GOT3 (cell line): ENCODE results near the gene CALY.

Experiments
- DNase-seq: peaks from one replicate; lab custom pipeline; 2025; ENCODE audit warnings: mixed read lengths; lab: John Stamatoyannopoulos, UW

Gene CALY

DNA sequence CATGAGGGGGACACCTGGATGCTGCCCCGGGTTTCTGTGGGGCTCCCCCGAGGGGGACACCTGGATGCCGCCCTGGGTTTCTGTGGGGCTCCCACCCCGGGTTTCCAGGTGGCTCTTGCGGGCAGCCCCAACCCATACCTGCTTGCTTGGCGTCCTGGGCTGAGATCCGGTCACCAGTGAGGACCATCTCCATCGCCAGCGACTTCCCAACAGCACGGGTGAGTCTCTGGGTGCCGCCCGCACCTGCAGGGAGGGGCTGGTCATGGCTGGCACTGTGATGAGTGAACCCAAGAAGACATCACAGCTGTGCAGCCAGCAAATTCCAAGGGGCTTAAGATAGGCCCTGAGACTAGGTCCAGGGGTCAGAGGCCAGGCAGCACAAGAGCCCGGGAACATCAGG lies 30.1 kb upstream of the CALY start:
- no peak for DNase-seq

- DNase-seq: no peak
These were observed 29.4 kb upstream of the CALY start for GRCh38 chr10:133366130-133366478.

DNA sequence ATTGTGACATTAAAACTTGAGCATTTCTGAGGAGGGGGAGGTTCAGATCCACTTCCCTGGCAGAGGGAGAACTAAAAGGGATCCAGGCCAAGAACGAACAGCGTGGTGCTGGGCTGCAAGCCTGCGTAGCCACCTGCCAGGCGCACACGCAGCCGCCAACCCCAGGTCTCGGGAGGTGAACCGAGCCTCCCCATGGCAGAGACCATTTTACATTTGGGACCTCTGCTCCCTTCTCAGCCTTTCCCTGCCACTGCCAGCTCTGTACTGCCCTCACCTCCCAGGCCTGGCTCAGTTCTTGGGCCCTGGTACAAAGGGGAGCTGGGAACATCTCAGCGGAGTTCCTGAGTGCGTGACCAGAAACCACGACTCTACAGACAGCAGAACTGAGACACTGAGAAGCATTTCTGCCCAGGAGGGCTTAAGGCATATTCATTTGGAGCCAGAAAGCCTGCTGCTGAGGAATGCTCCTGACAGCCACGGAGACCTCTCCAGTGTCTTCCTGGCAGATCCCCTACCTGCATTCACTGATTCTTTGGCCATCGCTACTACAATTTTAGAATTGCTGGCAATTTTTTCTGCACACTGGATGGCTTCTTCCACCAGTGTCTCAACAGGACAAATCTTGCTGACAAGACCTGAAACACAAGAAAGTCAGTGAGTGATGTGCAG lies 28.9 kb upstream of the CALY start:
- DNase-seq: no peak

DNA sequence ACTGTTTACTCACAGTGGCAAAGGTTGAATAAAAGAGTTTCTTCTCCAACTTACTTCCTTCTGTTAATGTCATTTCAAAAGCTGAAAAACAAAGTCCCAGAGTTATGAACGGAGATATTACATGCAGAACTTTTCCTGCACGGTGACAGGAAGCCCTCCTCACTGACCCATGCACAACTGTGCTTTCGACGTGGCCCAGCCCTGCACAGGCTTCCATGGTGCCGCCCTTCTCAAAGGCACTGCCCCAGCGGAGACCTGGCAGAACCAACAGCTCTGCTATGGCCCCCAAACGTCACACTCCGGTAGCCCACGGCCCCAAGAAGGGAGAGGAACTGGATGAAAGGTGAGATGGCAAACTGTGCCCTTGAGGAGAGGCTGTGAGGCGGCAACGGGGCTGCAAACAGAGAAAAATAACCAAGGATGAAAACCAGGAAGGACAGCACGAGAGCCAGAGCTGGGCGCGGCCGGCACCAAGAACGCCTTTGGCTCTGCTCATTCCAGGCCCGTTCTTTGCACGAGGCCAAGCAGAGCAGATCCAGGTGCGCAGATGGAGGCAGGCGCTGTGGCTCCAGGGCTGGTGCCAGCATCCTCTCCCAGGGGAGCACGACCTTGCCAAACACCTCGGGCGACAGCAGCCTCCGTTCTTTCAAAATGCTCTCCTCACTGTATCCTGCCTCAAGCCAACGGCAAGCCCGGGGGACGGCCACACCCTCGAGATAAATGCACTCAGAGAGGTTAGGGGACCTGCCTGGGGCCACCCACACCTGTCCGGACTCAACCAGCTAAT lies 28.1 kb upstream of the CALY start:
- no peak for DNase-seq

DNA sequence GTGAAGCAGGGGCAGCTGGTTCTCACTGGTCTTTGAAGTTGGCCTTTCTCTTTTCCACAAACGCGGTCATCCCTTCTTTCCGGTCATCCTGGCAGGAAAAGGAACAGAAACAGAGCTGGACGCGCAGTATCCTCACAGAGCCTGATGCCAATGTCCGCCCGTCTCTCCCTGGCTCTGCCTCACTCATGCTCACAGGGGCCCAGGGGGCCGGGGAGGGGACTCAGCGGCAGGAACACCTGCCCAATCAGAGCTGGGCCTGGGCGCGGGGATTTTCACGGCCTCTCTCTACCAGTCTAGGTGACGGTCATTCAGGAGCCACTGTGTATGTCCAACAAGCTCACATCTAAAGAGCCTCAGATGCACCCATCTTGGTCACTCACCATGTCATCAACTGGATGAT lies 26.1 kb upstream of the CALY start:
- no peak for DNase-seq

- DNase-seq: no peak
These were observed 25.2 kb upstream of the CALY start for GRCh38 chr10:133361773-133362441.

- no peak for DNase-seq
These were observed 24.5 kb upstream of the CALY start for GRCh38 chr10:133361227-133361626.

GRCh38 chr10:133359972-133360610 lies 23.4 kb upstream of the CALY start:
- no peak for DNase-seq

GRCh38 chr10:133359554-133359971 lies 22.9 kb upstream of the CALY start:
- no peak for DNase-seq

DNA sequence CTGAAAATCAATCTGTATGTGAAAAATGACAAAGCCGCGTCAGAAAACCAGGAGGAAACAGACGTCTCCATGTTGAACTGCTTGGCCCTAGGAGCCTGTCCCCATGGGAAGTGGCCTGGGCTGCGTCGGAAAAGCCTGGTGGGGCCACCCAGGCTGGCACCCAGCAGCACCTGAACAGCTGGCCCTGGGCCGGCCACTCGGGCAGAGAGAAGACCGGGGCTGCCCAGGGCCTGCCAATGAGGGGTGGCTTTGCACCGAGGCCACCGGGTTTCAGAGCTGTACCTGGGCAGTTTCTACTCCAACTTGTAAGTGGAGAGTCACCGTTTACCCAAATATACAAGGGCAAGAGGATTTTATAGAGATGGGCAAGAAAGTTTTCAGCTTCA lies 22.2 kb upstream of the CALY start:
- DNase-seq: no peak

DNA sequence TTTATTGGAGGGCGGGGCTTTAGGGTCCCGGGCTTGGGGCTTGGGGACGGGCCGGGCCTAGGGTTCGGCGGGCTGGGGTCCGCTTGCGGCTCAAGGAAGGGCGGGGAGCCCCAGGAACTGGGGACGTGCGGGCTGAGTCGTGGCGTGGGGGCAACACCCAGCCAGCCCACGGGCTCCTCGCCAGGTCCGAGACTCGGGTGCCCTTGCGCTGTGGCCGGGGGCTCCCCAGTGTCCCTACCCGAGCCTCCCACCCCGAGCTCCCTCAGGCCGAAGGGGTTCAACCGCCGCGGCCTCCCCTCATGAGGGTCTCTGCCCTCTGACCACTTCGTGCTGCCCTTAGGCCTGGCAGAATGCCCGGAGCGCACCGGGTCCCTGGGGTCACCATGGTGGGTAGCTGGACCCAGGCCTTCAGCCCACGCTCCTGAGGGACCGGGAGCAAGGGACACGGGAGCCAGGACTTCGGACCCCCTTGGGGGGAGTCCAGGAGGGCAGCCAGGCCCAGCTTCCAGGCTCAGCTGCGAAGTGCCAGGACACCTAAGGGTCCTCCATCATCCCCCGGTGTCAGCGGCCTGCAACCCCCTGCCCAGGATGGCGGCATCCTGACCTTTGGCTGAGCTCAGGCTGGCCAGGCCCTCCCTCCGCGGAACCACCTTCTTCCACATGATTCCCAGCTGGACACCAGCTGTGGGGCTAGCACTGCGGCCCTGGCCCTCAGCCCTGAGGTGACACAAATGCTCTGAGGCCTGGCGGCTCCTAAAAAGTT lies 21.6 kb upstream of the CALY start:
- DNase-seq: no peak

GRCh38 chr10:133357285-133358161 lies 20.8 kb upstream of the CALY start, which contains the start of gene FUOM:
TSS of gene FUOM (minus strand) at chr10:133358019. CDS start at chr10:133358007, 12 bp downstream.
- DNase-seq: no peak

- no peak for DNase-seq
These were observed 20.0 kb upstream of the CALY start for GRCh38 chr10:133356549-133357284.

- no peak for DNase-seq
These were observed 19.3 kb upstream of the CALY start for GRCh38 chr10:133355991-133356390.

GRCh38 chr10:133355266-133355665 lies 18.6 kb upstream of the CALY start:
- DNase-seq: no peak

GRCh38 chr10:133354672-133355240 lies 18.1 kb upstream of the CALY start:
- no peak for DNase-seq

- no peak for DNase-seq
These were observed 17.4 kb upstream of the CALY start for GRCh38 chr10:133353988-133354605.

- no peak for DNase-seq
These were observed 16.7 kb upstream of the CALY start for GRCh38 chr10:133353202-133353959.
